GM12878 (cell line): ENCODE measurements around the gene CPD. TPM values are rescaled to one million over a fixed set of nuclear protein-coding genes. Genes with fewer than 3 reads are reported as not detected.

ENCODE experiments used
- BRCA1 ChIP-seq: IDR thresholded peaks from 2 replicates; pipeline ENCODE4 v1.6.1; 2011; ENCODE audit warnings: low read depth, low read length, improper control_type of control experiment
- CBX5 ChIP-seq: sonication (generic); IDR thresholded peaks from 2 replicates; pipeline ENCODE4 v1.6.1; 2016; ENCODE audit warnings: low read depth, moderate library complexity, mild to moderate bottlenecking, inconsistent platforms
- CEBPB ChIP-seq, 2 experiments: fragments of 150-350 bp in 1 of 2; IDR thresholded peaks; 2 replicates each; pipeline ENCODE4 v1.6.1; 2012 to 2014; ENCODE audit warnings: low read depth in 2 of 2, low read length in 2 of 2, borderline replicate concordance in 1 of 2, inconsistent platforms in 1 of 2
- CREB1 ChIP-seq: IDR thresholded peaks from 2 replicates; pipeline ENCODE4 v1.6.1; 2012; ENCODE audit warnings: low read depth, mild to moderate bottlenecking, inconsistent platforms
- E4F1 ChIP-seq: fragments of 450-650 bp; IDR thresholded peaks from 2 replicates; pipeline ENCODE4 v1.6.1; 2018; ENCODE audit warnings: borderline replicate concordance, mild to moderate bottlenecking; ENCODE audit not compliant: partially characterized antibody
- EED ChIP-seq: sonication (generic); IDR thresholded peaks from 2 replicates; pipeline ENCODE4 v1.6.1; 2016; ENCODE audit warnings: antibody characterized with exemption, low read depth
- ETV6 ChIP-seq, 2 experiments: fragments of 450-650 bp in 1 of 2; IDR thresholded peaks in 1 of 2; conservative IDR thresholded peaks in 1 of 2; 2 replicates each; pipeline ENCODE4 v1.6.1; 2014; ENCODE audit warnings: antibody characterized with exemption in 1 of 2, borderline replicate concordance in 1 of 2, low read depth in 1 of 2, mild to moderate bottlenecking in 1 of 2, moderate library complexity in 1 of 2
- IKZF1 ChIP-seq: fragments of 450-650 bp; conservative IDR thresholded peaks from 2 replicates; pipeline ENCODE4 v1.6.1; 2017; ENCODE audit warnings: antibody characterized with exemption, mild to moderate bottlenecking
- KLF5 ChIP-seq: fragments of 450-650 bp; IDR thresholded peaks from 2 replicates; pipeline ENCODE4 v1.6.1; 2014; ENCODE audit warnings: mild to moderate bottlenecking; ENCODE audit not compliant: partially characterized antibody
- MTA2 ChIP-seq: fragments of 450-650 bp; IDR thresholded peaks from 2 replicates; pipeline ENCODE4 v1.6.1; 2016; ENCODE audit warnings: low read depth, mild to moderate bottlenecking, moderate library complexity
- NR2F1 ChIP-seq: fragments of 450-650 bp; conservative IDR thresholded peaks from 2 replicates; pipeline ENCODE4 v1.6.1; 2017; ENCODE audit warnings: mild to moderate bottlenecking
- POLR2A ChIP-seq: IDR thresholded peaks from 2 replicates; pipeline ENCODE4 v1.6.1; 2011; ENCODE audit warnings: low read depth, mild to moderate bottlenecking, low read length
- POU2F2 ChIP-seq: IDR thresholded peaks from 3 replicates; pipeline ENCODE4 v1.6.1; 2011; ENCODE audit warnings: low read depth, mild to moderate bottlenecking, low read length, borderline replicate concordance
- RELB ChIP-seq: fragments of 450-650 bp; IDR thresholded peaks from 2 replicates; pipeline ENCODE4 v1.6.1; 2017; ENCODE audit warnings: low read depth, mild to moderate bottlenecking, moderate library complexity
- RUNX3 ChIP-seq: IDR thresholded peaks from 2 replicates; pipeline ENCODE4 v1.6.1; 2012; ENCODE audit warnings: low read length, inconsistent platforms
- SKIL ChIP-seq: fragments of 450-650 bp; IDR thresholded peaks from 2 replicates; pipeline ENCODE4 v1.6.1; 2017; ENCODE audit warnings: mild to moderate bottlenecking, low read depth, inconsistent platforms; ENCODE audit not compliant: poor library complexity, severe bottlenecking
- ZNF24 ChIP-seq: fragments of 450-650 bp; IDR thresholded peaks from 2 replicates; pipeline ENCODE4 v1.6.1; 2017; ENCODE audit warnings: antibody characterized with exemption, mild to moderate bottlenecking
- ZNF274 ChIP-seq: IDR thresholded peaks from one replicate; pipeline ENCODE4 v1.8.0; 2011; ENCODE audit not compliant: insufficient read length, insufficient read depth
- polyA plus RNA-seq, 11 experiments: library from polyadenylated mRNA; depleted of rRNA in 4 of 11; unstranded in 6 of 11; stranded (reverse) in 5 of 11; fragments of >200 nt; fragmentation: Nextera tagmentation in 4 of 11; fragmentation: Illumina TruSeq in 1 of 11; extraction: Ambion mirVana in 4 of 11; extraction: Trizol in 1 of 11; gene quantifications; 1 replicate in 1 of 11; 2 replicates in 10 of 11; pipeline versions ENCODE4 v1.2.1 to v1.2.3, GENCODE V29; 2011 to 2016; ENCODE audit warnings: inconsistent platforms in 2 of 11, missing spikeins in 2 of 11, low read depth in 1 of 11
- total RNA-seq, 4 experiments: library from RNA; depleted of rRNA in 3 of 4; stranded (reverse); fragments of >200 nt in 3 of 4; fragmentation: Illumina TruSeq in 1 of 4; extraction: Trizol in 1 of 4; gene quantifications; 2 replicates each; pipeline versions ENCODE4 v1.2.1 to v1.2.3, GENCODE V29; 2013 to 2021

CPD gene
- total and polyA plus RNA-seq, 10 of the 15 experiments (the other 5 are each of a cell fraction or from before 2014, with no cell fraction given) = 3.5 to 24.2 (median 15.7) TPM

GRCh38 chr17:30477083-30477773 is 98.5 kb downstream of the CPD start, which contains the start of gene GOSR1 (continued):
- TF ChIP-seq RELB (peak; percentile 97), POLR2A (peak; percentile 100), ZNF274 (no peak), SKIL (peak; percentile 21), BRCA1 (no peak), CBX5 (no peak), NR2F1 (0 out of 2 replicates have a peak, but pooled peaks have one; percentile 15), POU2F2 (peak; percentile 89; the same call in 2 of the 3 replicates), CEBPB (IDR thresholded peaks at IDR 0.05; ENCODE audit: borderline replicate concordance in 1 of 2, low read depth in 2 of 2, low read length in 2 of 2) (no peak), ETV6 (conservative IDR thresholded peaks at IDR 0.05 in 1 of 2, IDR thresholded peaks at IDR 0.05 in 1 of 2; ENCODE audit: borderline replicate concordance in 1 of 2, low read depth in 1 of 2) (no peak), E4F1 (peak; percentile 67), EED (no peak; the same call in 1 of the 2 replicates), IKZF1 (peak; percentile 76), CREB1 (peak; percentile 88), KLF5 (peak; percentile 79), ZNF24 (0 out of 2 replicates have a peak, but pooled peaks have one; percentile 58), RUNX3 (no peak), MTA2 (no peak)
